Fibroblast of upper back skin (primary cell): ENCODE results near the gene ANKRD66.
"Not testable (repeated sequence)": the region's sequence is repeated elsewhere in the genome, so short reads cannot be mapped to it uniquely, and the experiment has no call there.

ENCODE experiments used
- DNase-seq: peaks from one replicate; pipeline ENCODE4 v3.0.0-alpha.2; 2013

Gene ANKRD66

DNA sequence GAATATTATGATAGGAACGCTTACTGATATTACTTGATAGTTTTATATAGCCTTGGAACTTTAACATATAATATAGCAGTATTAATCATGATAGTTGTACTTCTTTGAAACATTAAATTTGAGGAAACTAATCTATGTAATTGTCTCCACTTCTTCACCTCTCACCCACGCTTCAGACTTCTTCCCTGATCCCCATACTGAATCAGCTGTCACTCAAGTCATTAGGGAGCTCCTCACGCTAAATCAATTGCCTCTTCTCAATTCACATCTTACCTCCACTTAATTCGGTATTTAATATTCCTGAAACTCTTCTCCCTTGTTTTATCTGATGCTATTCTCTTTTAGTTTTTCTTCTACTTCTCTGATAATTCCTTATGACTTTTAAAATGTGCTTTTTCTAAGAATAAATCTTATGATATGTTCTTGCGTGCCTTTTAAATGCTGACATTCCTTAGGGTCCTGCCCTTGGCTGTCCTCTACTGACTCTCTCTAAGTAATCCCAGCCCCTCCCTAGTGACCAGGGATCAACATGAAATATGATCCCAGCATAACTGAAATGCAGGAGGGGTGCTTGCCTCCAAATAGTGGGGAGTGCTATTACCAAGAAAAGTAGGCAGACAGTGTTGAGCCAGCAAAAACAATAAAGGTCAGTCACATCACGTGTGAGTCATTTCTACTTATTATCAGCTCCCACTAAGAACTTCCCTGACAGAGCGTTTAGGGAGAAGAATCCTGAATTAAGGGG lies 9.9 kb downstream of the ANKRD66 start:
- no peak for DNase-seq

DNA sequence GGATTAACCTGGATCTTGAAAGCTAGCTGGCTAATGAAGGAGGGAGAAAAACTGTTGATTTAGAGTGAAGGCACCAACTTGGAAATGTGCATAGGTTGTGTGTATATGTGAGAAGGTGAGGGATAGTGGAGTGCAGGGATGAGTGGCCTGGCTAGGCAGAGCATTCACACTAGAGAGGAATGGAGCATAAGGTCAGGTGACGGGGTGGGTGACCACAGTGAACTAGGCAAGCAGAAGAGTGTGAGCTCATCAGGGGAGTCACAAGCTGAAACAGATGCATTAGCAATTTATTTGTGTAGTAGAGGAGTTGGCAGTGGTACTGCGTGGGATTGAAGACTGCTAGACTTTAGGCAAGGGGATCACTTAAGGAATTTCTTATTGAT lies 10.5 kb downstream of the ANKRD66 start:
- no peak for DNase-seq

DNA sequence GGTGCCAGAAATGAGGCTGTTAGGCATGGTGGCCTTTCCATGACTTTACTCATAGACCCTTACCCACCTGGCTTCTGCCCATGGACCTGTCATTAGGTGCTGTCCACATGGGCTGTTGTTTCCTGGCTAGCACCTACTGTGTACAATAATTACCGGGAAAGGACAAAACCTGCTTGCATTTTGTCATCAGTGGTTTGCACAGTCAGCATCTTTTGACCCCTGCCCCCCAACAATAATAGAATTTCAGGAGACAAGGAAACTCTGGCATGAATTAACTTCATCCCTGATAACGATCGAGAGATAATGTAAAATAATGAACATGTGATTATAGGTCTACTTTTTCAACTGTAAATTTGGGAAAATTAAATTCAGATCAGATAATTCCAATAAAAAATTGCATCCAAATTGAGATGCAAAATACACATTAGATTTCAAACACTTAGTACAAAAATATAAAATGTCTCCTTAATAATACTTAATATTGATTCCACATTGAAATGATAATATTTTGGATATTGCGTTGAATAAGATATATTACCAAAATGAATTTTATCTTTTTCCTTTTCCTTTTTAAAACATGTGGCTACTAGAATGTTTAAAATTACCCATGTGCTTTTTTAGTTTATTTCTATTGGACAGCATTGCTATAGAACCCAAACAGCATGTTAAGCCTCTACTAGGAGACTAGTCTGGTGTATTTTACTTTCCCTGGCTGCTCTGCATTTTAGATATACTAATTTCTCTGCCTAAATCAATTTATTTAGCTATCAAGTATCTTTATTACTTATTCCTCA lies 12.4 kb downstream of the ANKRD66 start:
- no peak for DNase-seq

DNA sequence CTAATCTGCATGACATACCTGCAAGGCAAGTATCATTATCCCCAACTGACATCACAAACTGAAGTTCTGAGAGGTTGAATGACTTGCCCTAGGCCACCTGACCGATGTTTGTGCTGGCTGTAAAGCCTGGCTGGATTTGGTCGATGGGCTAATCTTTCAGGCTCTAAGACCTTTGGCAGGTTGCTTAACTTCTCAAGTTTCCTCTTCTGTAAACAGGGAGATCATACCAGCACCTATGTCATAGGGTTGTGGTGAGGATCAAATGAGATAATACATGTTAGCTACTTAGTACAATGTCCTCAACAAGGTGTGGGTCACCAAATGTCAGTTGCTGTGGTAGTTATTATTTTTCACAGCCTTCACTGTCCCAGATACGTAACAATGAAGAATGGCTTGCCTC lies 14.2 kb downstream of the ANKRD66 start:
- no peak for DNase-seq

DNA sequence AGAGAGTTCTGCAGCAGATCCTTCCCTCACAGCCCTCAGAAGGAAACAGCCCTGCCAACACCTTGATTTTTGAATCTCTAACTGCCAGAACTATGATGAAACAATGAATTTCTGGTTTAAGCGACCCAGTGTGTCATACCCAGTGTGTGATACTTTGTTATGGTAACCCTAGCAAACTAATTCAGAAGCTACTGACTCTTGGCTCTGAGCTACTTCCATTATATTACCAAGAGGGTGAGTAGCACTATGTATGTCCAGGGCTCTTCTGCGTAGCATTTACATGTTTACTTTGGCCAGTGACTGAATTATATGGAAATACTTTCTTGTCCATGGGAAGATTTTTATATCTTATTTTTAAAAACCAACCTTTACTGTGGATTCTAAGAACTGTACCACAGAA lies 16.7 kb downstream of the ANKRD66 start:
- no peak for DNase-seq

DNA sequence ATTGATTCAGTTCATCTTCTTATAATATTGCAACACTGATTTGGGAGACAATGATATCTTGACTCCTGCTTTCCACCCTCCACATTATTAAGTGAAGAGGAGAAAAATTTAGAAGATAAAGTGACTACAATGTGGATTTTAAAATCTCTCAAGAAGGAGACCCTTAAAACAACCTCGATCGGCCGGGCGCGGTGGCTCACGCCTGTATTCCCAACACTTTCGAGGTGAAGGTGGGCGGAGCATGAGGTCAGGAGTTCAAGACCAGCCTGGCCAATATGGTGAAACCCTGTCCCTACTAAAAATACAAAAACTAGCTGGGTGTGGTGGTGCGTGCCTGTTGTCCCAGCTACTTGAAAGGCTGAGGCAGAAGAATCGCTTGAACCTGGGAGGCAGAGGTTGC lies 17.5 kb downstream of the ANKRD66 start:
- not testable (repeated sequence) for DNase-seq

DNA sequence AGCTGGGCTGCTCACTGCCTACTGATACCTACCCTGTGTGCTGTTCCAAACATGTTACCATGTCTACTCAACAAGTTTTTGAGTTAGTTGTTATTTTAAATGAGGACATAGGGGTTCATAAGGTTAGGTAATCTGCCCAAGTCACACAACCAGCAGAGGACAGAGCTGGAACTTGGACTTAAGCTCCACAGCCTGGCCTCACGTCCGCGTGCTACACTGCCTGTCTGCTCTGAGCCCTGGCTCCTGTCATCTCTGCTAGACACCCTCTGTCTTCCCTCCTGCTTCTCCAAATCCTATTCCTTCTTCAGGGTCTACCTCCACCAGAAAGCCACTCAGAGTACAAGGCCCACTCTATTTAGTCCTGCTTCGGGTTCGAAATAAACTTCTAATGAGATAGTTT lies 18.2 kb downstream of the ANKRD66 start:
- DNase-seq: no peak

DNA sequence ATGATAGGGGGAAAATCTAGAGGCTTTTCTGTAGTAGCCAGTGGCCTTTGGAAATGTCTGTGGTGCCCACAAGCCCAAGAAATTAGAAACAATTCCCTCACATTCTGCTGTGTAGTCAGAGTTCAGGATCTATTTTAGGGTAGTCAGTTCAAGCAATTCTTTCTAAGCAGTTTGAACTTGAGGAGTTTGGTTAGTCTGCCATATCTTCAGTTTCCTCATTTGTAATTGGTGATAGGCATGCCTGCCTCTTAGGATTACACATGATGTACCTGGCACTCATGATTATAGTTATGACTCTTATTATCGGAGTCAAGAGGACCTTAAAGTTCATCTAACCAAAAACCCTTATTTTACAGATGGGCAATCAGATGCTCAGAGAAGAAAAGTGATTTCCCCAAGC lies 25.3 kb downstream of the ANKRD66 start:
- DNase-seq: no peak

DNA sequence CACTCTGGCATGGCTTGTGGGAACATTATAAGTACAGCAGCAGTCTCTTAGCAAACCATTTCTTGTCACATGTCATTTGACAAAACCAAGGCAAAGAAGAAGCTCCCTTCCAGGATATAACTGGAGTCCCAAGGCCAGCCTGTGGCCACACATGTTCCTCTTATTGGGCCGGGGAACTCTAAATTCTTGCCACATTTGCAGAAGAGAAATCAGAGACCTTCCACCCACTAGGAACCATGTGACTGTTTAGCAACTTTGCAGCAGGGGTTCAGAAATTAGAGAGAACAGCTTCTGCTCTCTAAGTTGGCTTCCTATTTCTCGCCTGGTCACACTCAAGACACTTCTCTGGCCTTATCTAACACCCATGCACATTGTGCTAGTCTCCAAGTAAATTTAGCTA lies 26.0 kb downstream of the ANKRD66 start:
- no peak for DNase-seq

DNA sequence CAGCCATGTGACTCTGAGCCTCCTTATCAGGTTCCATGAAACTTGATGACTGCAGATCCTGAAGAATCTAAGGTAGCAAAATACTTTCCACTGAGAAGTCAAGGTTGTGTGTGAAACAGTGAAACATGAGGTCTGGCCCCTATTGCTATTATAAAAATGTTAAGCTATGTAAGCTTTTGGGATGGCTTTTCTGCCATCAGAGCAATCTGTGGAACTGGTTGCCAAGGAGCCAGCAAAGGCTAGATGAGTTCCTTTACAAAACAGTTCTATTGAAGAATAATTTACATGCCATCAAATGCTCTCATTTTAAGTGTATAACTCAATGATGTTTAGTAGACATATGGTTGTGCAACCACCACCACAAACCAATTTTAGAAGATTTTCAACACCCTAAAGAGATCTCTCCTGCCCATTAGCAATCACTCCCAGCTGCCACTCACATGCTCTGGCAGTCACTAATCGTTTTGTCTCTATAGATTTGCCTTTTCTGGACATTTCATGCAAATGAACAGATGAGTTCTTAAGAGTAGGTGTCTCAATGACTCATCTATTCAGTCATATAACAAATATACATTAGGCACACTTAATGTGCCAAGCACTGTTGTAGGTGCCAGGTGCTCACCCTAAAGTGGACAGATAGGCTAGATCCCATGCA lies 26.6 kb downstream of the ANKRD66 start:
- no peak for DNase-seq

DNA sequence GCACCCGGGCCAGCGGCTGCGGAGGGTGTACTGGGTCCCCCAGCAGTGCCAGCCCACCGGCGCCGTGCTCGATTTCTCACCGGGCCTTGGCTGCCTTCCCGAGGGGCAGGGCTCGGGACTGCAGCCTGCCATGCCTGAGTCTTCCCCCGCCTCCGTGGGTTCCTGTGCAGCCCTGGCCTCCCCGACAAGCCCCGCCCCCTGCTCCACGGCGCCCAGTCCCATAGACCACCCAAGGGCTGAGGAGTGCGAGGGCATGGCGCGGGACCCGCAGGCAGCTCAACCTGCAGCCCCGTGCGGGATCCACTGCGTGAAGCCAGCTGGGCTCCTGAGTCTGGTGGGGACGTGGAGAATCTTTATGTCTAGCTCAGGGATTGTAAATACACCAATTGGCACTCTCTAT lies 28.0 kb downstream of the ANKRD66 start:
- DNase-seq: not testable (repeated sequence)

DNA sequence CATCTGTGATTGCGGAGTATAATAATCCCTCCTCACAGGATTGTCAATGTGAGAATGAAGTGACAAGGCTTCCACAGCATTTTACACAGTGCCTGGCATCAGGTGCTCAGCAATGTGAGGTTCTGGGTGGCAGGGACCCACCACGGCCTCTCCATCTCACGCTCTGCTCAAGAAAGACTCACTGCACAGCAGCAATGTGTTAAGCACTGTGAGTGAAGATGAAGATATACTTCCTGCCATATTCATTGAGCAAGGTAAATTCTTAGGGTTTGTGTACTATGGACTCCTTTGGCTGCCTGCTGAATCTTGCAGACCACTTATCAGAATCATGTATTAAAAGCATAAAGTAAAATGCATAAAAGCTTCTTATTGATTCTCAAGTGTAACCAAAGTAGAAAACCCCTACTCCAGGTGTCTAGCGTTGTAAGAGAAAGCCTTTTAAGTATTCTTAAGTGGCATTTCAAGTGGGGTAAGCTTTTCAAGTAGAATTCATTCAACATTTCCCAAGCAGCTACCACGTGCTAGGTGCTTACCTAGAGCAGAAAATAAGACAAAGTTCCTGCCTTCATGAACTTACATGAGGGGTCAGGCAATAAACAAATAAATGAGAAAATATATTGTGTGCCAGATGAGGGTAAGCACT lies 29.5 kb downstream of the ANKRD66 start:
- DNase-seq: no peak

DNA sequence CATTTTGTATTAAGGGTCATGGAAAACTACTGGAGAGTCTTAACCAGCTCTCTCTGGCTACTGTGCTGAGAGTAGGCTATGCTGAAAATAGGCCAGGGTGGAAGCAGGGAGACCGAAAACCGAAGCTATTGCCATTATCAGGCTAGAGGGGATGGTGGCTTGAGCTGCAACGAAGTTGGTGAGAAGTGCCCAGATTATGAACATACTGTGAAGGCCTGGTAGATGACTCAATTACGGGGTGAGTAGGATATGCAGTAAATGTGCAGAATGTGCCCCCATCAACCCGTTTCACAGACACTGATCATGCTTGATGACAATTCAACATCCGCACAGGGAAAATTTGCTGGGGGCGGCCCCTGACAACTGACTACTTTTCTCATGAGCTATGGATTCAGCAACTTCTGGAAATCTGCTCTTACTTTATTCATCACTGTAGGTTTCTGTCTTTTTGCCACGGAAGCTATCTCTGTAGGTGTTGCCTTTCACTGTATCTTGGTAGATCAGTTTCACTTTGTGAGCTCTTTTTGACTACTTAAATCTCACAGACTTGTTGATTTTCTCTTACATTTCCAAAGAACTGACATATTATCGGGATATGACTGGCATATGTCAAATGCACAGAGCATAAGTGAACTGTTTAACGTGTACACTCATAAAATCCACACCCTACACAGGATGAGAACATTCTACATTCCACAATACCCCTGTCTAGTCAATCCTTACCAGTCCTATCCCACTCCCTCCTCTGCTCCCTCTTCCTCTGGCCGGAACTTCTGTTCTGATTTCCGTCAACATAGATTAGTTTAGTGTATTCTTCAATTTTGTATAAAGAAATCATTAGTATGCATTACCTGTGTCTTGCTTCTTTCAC lies 31.0 kb downstream of the ANKRD66 start:
- no peak for DNase-seq

DNA sequence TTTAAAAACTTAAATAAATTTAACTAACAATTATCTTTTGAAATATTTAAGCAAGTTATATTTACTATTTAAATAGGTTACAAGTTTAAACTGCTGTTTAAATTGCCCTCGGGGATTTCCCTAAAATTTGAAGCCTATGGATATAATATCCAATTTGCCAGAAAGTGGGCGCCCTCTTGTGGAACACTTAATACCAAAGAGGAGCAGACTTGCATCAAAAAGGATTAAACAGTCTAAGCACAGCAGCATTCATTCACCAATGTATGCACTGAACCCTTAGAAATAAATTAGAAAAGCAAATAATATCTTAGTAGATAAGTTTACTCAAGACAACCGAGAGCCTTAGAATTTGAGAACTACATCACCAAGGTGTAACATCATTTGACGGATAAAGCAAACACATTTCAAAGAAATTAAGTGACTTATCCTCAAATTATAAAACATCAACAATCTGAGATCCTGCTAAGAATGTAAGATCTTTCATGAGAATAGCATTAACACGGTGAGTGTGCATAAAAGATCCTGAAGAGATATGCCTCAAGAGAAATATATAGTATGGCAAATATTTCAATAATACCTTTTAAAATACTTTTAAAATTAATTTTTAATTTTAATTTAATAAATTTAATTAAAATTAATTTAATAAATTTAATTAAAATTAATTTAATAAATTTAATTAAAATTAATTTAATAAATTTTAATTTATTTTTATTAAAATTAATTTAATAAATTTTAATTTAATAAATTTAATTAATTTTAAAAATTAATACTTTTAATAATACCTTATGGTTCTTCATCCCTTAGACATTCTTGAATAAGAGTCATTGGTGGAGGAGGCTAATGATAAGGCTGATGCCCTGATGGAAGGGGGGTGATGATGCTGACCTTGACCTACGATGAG lies 35.0 kb downstream of the ANKRD66 start:
- DNase-seq: peak; percentile 43

DNA sequence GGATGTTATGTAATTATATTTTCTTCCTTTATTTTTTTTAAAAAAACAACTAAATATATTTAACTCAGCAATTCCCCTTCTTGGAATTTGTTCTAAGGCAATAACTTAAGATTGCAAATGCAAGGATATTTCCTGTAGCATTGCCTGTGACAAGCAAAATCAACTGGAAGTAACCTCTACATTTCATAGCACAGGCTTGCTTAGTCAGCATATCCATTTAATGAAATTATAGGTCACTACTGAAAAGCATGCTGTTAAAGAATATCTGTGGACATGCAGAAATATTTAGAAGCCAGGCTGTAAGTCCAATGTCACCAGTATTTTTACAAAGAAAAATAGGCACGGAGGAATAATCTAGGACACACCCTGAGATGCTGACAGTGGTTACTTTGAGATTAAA lies 37.8 kb downstream of the ANKRD66 start:
- DNase-seq: no peak

DNA sequence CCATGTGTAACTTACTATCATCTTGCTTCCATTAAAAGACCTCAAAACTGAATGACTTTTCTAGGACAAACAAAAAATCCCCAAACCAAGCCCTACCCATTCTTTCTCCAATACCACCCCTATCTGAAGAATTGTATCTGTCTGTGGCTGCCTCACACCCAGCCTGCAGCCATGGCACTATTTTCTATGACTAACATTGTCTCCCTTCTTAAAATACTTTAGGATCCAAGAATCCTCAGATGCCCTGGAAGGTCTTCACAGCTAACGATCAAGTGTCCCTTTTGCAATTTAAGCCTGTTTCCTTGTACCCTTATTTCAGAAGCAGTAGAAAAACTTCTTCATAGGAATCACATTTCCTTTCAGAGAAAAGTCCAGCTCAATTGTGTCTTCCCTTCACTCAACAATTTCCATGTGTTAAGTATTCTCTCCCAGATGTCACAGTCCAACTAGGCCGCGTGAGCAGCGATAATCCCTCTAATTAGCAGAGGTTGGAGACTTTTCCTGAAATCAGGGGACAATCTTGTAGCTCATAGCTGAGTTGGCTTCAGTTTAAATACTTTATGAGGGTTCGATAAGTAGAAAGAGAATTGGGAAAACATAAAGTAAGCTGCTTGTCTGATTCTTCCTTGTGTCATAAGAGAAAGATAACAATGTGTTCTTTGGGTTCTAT lies 41.3 kb downstream of the ANKRD66 start:
- no peak for DNase-seq

DNA sequence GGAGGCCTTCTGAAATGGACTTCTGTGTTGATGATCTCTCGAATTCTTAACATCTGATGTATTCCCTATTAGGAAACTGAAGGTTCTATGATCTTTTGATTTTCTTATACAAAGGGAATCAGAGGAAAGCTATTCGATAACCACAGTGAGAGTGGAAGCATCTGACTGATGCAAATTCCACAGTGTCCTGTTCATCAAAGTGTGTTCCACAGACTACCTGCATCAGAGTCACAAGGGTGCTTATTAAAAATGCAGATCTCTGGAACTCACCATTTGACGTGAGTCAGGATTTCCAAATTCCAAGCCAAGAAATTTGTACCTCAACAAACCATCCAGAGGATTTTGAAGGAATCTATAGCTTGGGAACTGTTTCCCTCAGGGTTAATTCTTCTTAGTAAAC lies 42.1 kb downstream of the ANKRD66 start:
- DNase-seq: peak; percentile 12

DNA sequence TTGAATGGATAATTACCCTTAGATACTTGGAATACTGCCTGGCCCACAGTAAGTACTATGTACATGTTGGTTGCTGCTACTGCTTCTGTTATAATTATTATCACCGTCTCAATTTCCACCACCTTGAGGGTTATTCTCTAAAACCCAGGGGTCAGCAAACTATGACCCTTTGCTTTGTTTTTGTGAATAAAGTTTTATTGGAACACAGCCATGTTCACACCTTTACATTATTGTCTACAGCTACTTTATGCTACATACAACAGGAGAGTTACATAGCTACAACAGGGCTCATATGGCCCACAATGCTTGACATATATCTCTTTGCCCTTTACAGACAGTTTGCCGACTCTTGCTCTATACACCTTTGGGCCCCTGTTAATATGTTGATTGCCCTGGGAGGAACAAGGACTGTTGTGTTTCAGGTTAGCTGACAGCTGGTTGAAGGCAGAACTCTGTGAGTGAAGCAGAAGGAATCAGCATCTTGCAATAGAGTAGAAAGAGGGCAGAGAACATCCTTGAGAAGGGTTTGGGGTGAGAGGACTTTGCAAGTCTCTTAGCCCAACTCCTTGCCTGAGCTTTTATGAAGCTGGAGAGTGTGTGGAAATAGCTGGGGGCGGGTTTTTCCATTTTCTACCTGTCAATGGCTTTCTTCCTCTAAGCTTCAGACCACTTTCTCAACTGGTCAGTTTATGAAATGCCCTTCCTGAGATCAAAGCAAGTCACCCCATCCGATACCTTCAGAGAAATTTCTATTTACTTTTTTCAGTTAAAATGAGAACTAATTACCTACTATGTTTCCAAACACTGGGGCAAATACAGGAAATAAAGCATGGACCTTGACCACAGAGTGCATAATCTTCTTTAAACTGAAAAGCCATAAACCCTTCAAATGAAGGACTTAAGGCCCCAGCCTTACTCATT lies 43.0 kb downstream of the ANKRD66 start:
- no peak for DNase-seq

DNA sequence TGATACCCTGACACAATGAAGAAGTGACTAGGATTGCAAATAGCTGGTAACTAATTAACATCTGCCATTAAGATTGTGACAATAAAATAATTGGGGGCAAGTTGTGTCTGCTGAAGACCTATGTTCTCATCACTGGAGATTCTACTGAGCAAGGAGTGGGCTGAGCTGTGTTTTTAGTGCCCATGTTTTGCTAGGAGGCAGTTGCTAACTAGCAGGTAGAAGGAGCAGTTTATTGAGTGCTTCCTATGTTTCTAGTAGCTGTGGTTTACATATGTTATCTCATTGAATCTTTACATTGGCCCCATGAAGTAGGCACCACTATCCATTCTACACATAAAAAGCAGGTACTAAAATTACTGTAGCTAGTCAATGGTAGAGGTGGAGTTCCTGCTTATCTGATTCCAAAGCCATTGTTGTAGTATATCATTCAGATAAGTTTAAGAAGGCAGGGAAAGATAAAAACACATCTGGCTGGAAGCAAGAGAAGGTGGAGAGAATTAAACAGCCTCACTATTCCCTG lies 43.7 kb downstream of the ANKRD66 start:
- no peak for DNase-seq
